NCI-H187 treated with DMSO at 0.1 percent for 48 hours (cell line): ENCODE data around the gene LIN37.
"Not testable (repeated sequence)": the region's sequence is repeated elsewhere in the genome, so short reads cannot be mapped to it uniquely, and the experiment has no call there.

ENCODE experiments used
- DNase-seq: peaks from one replicate; lab custom pipeline; 2025; lab: John Stamatoyannopoulos, UW

LIN37 gene

DNA sequence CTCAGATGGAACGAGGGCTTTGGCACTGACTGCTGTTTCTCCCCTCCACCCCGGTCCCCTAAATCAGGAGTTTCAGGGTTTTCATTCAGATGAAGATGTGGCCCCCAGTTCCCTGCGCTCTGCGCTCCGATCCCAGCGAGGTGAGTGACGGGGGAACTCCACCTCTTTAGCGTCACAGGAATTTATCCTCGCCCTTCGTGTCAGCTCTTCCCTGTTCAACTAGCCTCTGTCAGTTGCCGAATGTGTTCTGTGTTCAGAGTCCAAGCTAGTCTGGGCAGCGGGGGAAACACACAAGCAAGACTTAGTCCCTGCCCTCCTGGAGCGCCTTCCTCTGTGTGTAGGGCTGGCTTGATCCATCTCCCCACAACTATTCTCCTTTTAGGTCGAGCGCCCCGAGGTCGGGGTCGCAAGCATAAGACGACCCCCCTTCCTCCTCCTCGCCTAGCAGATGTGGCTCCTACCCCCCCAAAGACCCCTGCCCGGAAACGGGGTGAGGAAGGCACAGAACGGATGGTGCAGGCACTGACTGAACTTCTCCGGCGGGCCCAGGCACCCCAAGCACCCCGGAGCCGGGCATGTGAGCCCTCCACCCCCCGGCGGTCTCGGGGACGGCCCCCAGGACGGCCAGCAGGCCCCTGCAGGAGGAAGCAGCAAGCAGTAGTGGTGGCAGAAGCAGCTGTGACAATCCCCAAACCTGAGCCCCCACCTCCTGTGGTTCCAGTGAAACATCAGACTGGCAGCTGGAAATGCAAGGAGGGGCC is 28.8 kb upstream of the LIN37 start:
- no peak for DNase-seq

DNA sequence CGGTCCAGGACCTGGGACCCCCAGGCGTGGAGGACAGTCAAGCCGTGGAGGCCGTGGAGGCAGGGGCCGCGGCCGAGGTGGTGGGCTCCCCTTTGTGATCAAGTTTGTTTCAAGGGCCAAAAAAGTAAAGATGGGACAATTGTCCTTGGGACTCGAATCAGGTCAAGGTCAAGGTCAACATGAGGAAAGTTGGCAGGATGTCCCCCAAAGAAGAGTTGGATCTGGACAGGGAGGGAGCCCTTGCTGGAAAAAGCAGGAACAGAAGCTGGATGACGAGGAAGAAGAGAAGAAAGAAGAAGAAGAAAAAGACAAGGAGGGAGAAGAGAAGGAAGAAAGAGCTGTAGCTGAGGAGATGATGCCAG is 28.2 kb upstream of the LIN37 start:
- no peak for DNase-seq

DNA sequence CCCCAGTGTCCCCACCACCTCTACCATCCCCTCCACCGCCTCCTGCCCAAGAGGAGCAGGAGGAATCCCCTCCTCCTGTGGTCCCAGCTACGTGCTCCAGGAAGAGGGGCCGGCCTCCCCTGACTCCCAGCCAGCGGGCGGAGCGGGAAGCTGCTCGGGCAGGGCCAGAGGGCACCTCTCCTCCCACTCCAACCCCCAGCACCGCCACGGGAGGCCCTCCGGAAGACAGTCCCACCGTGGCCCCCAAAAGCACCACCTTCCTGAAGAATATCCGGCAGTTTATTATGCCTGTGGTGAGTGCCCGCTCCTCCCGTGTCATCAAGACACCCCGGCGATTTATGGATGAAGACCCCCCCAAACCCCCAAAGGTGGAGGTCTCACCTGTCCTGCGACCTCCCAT is 27.7 kb upstream of the LIN37 start:
- DNase-seq = no peak

DNA sequence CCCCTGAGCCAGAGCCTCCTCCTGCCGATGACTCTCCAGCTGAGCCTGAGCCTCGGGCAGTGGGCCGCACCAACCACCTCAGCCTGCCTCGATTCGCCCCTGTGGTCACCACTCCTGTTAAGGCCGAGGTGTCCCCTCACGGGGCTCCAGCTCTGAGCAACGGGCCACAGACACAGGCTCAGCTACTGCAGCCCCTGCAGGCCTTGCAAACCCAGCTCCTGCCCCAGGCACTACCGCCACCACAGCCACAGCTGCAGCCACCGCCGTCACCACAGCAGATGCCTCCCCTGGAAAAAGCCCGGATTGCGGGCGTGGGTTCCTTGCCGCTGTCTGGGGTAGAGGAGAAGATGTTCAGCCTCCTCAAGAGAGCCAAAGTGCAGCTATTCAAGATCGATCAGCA is 27.0 kb upstream of the LIN37 start:
- DNase-seq = no peak

DNA sequence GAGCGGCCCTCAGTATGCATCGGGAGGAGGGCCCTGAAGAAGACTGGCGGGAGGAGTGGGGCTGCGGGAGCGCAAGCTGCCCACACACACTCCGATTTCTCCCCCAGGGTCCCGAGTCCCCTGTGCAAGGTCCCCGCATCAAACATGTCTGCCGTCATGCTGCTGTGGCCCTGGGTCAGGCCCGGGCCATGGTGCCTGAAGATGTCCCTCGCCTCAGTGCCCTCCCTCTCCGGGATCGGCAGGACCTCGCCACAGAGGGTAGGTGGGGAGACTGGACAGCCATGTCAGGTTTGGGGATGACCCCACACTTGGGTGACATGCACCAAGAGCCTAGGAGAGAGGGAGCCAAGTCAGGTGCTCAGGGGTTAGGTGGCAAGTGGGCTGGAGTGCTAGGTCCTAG is 25.9 kb upstream of the LIN37 start:
- DNase-seq = no peak

DNA sequence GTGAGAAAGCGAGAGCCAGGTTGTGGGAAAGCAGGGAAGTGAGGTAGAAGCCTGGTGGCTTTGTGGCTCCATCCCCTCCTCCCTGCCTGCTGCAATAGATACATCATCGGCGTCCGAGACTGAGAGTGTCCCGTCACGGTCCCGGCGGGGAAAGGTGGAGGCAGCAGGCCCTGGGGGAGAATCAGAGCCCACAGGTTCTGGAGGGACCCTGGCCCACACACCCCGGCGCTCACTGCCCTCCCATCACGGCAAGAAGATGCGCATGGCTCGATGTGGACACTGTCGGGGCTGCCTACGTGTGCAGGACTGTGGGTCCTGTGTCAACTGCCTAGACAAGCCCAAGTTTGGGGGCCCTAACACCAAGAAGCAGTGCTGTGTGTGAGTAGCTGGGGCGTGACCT is 25.5 kb upstream of the LIN37 start:
- DNase-seq = no peak

DNA sequence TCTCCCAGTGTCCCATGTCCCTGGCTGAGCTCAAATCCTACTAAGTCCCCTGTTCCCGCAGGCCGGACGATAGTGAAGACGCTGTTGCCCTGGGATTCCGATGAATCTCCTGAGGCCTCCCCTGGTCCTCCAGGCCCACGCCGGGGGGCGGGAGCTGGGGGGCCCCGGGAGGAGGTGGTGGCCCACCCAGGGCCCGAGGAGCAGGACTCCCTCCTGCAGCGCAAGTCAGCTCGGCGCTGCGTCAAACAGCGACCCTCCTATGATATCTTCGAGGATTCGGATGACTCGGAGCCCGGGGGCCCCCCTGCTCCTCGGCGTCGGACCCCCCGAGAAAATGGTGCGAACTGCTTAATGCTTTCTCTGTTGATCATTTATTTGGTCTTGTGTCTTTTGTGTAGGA is 24.7 kb upstream of the LIN37 start:
- no peak for DNase-seq

DNA sequence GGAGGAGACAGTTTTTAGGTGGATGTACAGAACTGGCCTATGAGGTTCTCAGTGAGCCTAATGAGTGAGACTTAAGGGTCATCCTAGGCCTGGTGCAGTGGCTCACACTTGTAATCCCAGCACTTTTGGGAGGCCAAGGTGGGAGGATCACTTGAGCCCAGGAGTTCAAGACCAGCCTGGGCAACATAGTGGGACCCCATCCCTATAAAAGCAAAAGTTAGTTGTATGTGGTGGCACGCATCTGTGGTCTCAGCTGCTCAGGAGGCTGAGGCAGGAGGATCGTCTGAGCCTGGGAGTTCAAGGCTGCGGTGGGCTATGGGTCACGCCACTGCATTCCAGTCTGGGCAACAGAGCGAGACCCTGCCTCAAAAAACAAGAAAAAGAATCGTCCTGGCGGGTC is 24.2 kb upstream of the LIN37 start:
- not testable (repeated sequence) for DNase-seq

DNA sequence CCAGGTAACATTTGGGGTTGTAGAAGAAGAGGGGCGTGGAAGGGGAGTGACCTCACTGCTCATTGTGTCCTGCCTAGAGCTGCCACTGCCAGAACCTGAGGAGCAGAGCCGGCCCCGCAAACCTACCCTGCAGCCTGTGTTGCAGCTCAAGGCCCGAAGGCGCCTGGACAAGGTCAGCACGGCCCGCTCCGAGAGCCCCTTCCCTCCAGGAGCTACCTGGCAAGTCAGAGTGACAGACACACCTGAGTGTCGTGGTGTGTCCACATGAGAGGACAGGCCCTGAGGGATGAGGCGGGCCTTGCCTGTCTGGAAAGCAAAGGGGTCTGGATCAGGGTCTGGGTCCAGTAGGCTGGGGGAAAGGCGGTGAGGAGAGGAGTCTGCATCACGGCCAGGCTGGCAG is 23.8 kb upstream of the LIN37 start:
- DNase-seq = no peak

DNA sequence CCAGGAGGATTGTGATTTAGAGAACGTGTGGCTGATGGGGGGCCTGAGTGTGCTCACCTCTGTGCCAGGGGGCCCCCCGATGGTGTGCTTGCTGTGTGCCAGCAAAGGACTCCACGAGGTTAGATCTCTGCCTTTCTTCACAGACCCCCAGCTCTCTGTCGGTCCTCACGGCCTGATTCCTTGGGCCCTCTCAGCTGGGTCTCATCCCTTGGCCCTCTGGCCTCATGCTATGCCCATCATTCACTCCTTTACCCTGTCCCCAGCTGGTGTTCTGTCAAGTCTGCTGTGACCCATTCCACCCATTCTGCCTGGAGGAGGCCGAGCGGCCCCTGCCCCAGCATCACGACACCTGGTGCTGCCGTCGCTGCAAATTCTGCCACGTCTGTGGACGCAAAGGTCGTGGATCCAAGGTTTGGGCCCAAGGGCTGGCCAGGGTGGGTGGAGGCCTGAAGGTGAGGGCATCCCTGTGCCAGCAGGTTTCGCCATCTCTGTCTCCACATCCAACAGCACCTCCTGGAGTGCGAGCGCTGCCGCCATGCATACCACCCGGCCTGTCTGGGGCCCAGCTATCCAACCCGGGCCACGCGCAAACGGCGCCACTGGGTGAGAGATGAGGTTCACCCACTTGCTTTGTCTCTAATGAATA is 23.0 kb upstream of the LIN37 start:
- DNase-seq = no peak

DNA sequence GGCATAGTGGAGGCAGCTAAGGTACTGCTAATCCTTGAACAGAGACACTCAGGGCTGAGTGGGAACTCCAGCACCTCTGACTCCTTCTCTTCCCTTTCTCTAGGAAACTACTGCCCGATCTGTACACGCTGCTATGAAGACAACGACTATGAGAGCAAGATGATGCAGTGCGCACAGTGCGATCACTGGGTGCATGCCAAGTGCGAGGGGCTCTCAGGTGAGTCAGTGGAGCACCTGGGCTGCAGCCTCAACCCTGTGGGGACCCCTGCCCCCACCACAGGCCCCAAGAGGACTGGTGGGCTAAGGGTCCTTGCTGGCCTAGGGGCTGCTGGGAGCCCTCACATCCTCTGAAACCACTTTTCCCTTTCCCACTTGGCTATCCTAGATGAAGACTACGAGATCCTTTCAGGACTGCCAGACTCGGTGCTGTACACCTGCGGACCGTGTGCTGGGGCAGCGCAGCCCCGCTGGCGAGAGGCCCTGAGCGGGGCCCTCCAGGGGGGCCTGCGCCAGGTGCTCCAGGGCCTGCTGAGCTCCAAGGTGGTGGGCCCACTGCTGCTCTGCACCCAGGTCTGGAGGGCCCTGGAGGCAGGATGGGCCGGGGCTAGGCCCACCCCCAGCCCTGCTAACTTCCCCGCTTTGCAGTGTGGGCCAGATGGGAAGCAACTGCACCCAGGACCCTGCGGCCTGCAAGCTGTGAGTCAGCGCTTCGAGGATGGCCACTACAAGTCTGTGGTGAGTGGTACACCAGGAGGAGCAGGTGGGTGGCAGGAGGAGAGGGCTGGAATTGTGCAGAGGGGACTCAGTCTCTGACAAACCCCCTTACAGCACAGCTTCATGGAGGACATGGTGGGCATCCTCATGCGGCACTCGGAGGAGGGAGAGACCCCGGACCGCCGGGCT is 21.1 kb upstream of the LIN37 start:
- no peak for DNase-seq

DNA sequence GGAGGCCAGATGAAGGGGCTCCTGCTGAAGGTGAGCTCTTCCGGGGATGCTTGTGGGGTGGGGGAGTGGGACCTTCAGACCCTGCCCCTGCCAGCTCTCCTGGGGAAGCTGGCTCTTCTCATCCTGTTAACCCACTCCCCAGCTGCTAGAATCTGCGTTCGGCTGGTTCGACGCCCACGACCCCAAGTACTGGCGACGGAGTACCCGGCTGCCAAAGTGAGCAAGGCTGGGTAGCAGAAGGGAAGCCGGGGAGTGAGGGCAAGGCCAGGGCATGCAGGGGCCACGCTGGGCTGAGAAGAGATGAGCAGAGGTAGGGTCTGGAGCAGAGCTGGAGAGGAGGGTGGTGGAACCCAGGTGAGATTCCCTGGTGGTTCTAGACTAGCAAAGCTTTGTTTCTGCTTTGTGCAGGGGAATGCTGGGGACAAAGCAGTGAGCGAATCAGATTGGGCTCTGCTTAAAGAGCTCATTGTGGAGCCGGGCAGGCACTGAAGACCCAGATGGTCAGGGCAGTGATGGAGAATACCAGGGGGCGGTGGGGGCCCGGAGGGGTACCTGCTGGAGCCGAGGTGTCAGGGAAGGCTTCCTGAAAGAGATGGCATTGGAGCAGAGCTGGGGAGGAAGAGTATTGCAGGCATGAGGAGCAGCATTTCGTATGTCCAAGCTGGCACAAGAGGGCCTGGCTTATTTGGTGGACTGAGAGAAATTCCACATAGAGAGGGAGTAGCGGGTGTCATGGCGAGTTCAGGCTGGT is 20.2 kb upstream of the LIN37 start:
- no peak for DNase-seq

DNA sequence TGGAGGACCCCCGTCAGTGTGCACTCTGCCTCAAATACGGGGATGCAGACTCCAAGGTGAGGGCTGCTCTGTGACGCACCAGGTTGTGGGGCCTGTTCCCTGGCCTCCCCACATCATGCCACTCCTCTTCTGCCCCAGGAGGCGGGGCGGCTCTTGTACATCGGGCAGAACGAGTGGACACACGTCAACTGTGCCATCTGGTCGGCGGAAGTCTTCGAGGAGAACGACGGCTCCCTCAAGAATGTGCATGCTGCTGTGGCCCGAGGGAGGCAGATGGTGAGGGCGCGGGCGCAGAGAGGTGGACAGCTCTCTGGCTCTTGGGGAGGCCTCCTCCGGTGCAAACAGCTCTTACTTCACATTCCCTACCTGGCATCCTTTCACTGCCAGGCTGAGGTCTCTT is 19.4 kb upstream of the LIN37 start:
- DNase-seq = no peak

DNA sequence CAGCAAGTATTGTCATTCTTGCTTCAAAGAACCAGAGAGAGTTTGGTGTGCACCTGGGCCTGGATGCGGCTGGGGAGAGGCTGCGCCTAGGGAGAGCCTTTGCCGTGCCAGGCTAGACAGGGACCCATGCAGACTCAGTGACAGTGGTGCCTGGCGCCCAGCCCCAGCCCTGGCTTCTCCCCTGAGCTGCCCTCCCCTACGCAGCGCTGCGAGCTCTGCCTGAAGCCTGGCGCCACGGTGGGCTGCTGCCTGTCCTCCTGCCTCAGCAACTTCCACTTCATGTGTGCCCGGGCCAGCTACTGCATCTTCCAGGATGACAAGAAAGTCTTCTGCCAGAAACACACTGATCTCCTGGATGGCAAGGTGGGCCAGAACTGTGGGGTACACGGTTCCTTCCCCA is 18.6 kb upstream of the LIN37 start:
- DNase-seq = no peak

DNA sequence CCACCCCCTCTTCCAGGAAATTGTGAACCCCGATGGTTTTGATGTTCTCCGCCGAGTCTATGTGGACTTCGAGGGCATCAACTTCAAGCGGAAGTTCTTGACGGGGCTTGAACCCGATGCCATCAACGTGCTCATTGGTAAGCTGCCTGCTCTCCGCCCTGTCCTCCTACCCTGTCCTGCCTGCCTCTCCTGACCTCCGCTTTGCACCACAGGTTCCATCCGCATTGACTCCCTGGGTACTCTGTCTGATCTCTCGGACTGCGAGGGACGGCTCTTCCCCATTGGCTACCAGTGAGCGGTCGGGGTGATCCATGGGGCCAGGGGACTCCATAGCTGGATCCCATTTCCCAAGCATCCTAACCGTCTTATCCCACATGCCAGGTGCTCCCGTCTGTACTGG is 18.1 kb upstream of the LIN37 start:
- no peak for DNase-seq

DNA sequence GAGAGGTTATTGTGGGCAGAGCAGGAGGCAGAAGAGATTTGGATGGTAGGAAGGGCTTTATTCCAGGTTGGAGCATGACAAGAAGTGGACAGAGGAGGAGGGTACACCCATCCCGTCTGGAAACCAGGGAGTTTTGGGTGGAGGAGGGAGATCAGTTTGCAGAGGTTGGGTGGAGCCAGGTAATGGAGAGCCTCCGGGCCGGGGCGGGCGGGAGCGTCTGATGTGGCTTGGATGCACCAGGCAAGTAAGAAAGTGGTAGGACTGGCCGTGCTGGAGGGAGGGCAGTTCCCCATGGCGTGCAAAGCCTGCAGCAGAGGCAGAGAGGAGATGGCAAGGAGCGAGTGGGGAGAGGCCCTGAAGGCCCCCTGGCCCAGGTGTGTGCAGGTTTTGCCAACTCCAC is 17.0 kb upstream of the LIN37 start:
- DNase-seq = no peak

DNA sequence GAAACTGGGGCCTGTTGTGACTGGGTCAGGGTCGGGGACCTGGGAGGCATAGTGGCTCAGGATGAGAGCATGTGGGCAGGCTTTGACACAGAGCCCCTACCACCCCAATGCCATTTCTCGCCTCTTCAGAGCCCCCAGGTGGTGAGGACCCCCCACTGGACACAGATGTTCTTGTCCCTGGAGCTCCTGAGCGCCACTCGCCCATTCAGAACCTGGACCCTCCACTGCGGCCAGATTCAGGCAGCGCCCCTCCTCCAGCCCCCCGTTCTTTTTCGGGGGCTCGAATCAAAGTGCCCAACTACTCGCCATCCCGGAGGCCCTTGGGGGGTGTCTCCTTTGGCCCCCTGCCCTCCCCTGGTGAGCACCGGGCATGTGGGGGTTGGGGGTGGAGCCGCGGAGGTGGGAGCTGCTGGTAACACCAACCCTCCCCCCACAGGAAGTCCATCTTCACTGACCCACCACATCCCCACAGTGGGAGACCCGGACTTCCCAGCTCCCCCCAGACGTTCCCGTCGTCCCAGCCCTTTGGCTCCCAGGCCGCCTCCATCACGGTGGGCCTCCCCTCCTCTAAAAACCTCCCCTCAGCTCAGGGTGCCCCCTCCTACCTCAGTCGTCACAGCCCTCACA is 16.5 kb upstream of the LIN37 start:
- no peak for DNase-seq

DNA sequence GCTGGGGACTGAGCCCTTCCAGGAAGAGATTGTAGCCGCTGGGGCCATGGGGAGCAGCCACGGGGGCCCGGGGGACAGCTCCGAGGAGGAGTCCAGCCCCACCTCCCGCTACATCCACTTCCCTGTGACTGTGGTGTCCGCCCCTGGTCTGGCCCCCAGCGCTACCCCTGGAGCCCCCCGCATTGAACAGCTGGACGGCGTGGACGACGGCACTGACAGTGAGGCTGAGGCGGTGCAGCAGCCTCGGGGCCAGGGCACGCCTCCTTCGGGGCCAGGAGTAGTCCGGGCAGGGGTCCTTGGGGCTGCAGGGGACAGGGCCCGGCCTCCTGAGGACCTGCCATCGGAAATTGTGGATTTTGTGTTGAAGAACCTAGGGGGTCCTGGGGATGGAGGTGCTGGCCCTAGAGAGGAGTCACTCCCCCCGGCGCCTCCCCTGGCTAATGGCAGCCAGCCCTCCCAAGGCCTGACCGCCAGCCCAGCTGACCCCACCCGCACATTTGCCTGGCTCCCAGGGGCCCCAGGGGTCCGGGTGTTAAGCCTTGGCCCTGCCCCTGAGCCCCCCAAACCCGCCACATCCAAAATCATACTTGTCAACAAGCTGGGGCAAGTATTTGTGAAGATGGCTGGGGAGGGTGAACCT is 15.7 kb upstream of the LIN37 start:
- DNase-seq = no peak

DNA sequence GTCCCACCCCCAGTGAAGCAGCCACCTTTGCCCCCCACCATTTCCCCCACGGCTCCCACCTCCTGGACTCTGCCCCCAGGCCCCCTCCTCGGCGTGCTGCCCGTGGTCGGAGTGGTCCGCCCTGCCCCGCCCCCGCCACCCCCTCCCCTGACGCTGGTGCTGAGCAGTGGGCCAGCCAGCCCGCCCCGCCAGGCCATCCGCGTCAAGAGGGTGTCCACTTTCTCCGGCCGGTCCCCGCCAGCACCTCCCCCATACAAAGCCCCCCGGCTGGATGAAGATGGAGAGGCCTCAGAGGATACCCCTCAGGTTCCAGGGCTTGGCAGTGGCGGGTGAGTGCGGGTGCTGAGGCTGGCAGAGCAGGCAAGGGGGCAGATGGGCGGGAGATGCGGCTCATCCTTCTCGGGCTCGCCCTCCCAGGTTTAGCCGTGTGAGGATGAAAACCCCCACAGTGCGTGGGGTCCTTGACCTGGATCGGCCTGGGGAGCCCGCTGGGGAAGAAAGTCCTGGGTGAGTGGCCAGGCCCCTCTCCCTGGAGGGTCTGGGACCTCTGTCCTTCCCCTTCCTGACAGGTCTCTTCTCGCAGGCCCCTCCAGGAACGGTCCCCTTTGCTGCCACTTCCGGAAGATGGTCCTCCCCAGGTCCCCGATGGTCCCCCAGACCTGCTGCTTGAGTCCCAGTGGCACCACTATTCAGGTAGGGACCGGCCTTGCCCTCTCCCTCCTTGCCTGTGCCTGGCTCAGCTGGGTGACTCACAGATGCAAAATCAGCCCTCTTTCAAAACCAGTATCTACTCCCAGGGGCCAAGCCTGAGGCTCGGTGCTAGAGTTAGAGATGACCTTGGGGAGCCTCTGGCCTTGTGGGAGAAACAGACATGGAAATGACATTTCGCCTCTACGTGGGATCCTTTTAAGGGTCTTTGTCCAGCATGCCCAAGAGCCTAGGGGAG is 14.9 kb upstream of the LIN37 start:
- no peak for DNase-seq

DNA sequence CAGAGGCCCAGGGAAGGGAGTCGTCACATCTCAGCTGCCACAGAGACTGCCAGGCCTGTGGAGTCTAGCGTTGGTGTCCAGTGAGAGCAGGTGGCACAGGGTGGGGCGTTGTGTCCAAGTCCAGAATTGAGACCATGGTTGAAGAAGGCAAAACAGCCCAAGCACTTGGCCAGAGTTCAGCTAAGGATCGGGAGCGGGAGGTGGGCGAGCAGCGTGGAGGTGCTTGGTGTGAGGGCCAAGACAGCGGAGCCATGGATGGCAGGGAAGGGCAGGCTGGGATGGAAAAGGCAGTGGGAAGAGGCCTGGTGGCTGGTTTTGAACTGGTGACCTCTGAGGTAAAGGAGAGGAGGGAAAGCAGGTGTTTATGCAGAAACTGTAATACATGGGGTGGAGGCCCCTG is 14.1 kb upstream of the LIN37 start:
- DNase-seq = no peak
